ENCODE data around the gene GANC.

Gene GANC

GRCh38 chr15:42352401-42352800 is 79.4 kb downstream of the GANC start:
- no peak for DNase-seq

- DNase-seq = no peak
Measured at GRCh38 chr15:42353061-42353460, 80.1 kb downstream of the GANC start.

- no peak for DNase-seq
Measured at GRCh38 chr15:42354824-42355223, 81.8 kb downstream of the GANC start.

- no peak for DNase-seq
Measured at GRCh38 chr15:42355291-42355690, 82.3 kb downstream of the GANC start.

GRCh38 chr15:42356851-42357250 is 83.8 kb downstream of the GANC start:
- no peak for DNase-seq

- DNase-seq = no peak
Measured at GRCh38 chr15:42358141-42358540, 85.1 kb downstream of the GANC start.

- no peak for DNase-seq
Measured at GRCh38 chr15:42359249-42359648, 86.2 kb downstream of the GANC start, which contains the start of gene CAPN3. CAPN3 (plus strand) TSS chr15:42359501; CDS start chr15:42359806, 305 bp downstream.

- DNase-seq = no peak
Measured at GRCh38 chr15:42359985-42360384, 87.0 kb downstream of the GANC start.

- DNase-seq = no peak
Measured at GRCh38 chr15:42360535-42361112, 87.6 kb downstream of the GANC start.

- DNase-seq = no peak
Measured at GRCh38 chr15:42363487-42363886, 90.5 kb downstream of the GANC start.

- no peak for DNase-seq
Measured at GRCh38 chr15:42363942-42364341, 90.9 kb downstream of the GANC start.

GRCh38 chr15:42364529-42364928 is 91.5 kb downstream of the GANC start:
- DNase-seq = no peak

- DNase-seq = no peak
Measured at GRCh38 chr15:42365921-42366550, 93.0 kb downstream of the GANC start.

- DNase-seq = no peak
Measured at GRCh38 chr15:42367041-42367440, 94.0 kb downstream of the GANC start.

- DNase-seq = no peak
Measured at GRCh38 chr15:42368096-42368495, 95.1 kb downstream of the GANC start.

- DNase-seq = no peak
Measured at GRCh38 chr15:42371096-42371495, 98.1 kb downstream of the GANC start.

GRCh38 chr15:42373274-42373673 is 100.3 kb downstream of the GANC start:
- no peak for DNase-seq

- no peak for DNase-seq
Measured at GRCh38 chr15:42373936-42374335, 100.9 kb downstream of the GANC start.

GRCh38 chr15:42374810-42375209 is 101.8 kb downstream of the GANC start:
- DNase-seq = no peak

GRCh38 chr15:42375252-42375651 is 102.3 kb downstream of the GANC start:
- DNase-seq = no peak

GRCh38 chr15:42375941-42376340 is 102.9 kb downstream of the GANC start:
- DNase-seq = no peak

- DNase-seq = no peak
Measured at GRCh38 chr15:42378011-42378410, 105.0 kb downstream of the GANC start.

GRCh38 chr15:42384597-42384996 is 111.6 kb downstream of the GANC start:
- DNase-seq = no peak

GRCh38 chr15:42385206-42385979 is 112.4 kb downstream of the GANC start:
- DNase-seq = no peak
